Uterus (tissue), 4 donors: ENCODE measurements around the gene TPO. TPM values are rescaled to one million over a fixed set of nuclear protein-coding genes. Genes with fewer than 3 reads are reported as not detected.

Experiments used
- DNase-seq, 2 donors: peaks; one replicate each; pipeline ENCODE4 v3.0.0-alpha.2; 2019 to 2020
- H3K27ac ChIP-seq, 2 donors: fragments of 200-600 bp; sonication (generic); 1 replicate in 1 of 2; 2 replicates in 1 of 2; pipeline ENCODE4 v1.5.1; 2016 to 2018
- H3K27me3 ChIP-seq, 2 donors: fragments of 200-600 bp; sonication (generic); one replicate each; pipeline ENCODE4 v1.5.1; 2018 to 2019; ENCODE audit warnings: control low read depth in 1 of 2
- H3K36me3 ChIP-seq, 2 donors: fragments of 200-600 bp; sonication (generic); one replicate each; pipeline ENCODE4 v1.5.1; 2019; ENCODE audit warnings: control low read depth in 1 of 2
- H3K4me1 ChIP-seq, 2 donors: fragments of 200-600 bp; sonication (generic); one replicate each; pipeline ENCODE4 v1.5.1; 2018 to 2019; ENCODE audit warnings: control low read depth in 1 of 2
- H3K4me3 ChIP-seq, 2 donors: fragments of 200-600 bp; sonication (generic); 1 replicate in 1 of 2; 2 replicates in 1 of 2; pipeline ENCODE4 v1.5.1; 2018 to 2019; ENCODE audit warnings: mild to moderate bottlenecking in 1 of 2
- H3K9me3 ChIP-seq, 2 donors: fragments of 200-600 bp; sonication (generic); one replicate each; pipeline ENCODE4 v1.5.1; 2019; ENCODE audit warnings: control low read depth in 1 of 2
- POLR2A ChIP-seq, 2 donors: fragments of 450-650 bp; IDR thresholded peaks; one replicate each; pipeline ENCODE4 v1.6.1; 2016; ENCODE audit warnings: antibody characterized with exemption in 2 of 2, mild to moderate bottlenecking in 1 of 2, moderate library complexity in 1 of 2
- intact Hi-C: fragments of 100-400 bp; cut with DNase I; formaldehyde crosslinking; loops from one replicate; pipeline ENCODE4 v1.15.1; 2023; ENCODE audit warnings: low total_unique reads
- total RNA-seq, 4 donors: library from RNA; depleted of rRNA in 3 of 4; stranded (reverse); fragments of >200 nt in 3 of 4; gene quantifications; one replicate each; pipeline versions ENCODE4 v1.1.0 to v1.2.4, GENCODE V29; 2014 to 2023
- TF ChIP-seq, protein P1 (sequence below), 4 experiments: fragments of 200-600 bp in 2 of 4; fragments of 450-650 bp in 2 of 4; sonication (generic) in 2 of 4; IDR thresholded peaks; one replicate each; pipeline ENCODE4 v1.5.1; 2016 to 2019; ENCODE audit warnings: antibody characterized with exemption in 4 of 4, mild to moderate bottlenecking in 2 of 4, moderate library complexity in 1 of 4
- donor health status: DM: yes; HTN: yes; CAD: no.

TPO gene
- total RNA-seq, 4 donors from 2014 or later: 4.4 TPM; not detected in 3

GRCh38 chr2:1497122-1497611 is 83.9 kb downstream of the TPO start:
- Histone ChIP-seq H3K36me3 (no peaks in the 10 kb centered on the region), H3K27ac (no peak overlapping the region), H3K4me1 (no peaks in the 10 kb centered on the region), H3K27me3 (no peaks in the 10 kb centered on the region), H3K9me3 (no peaks in the 10 kb centered on the region), H3K4me3 (no peak overlapping the region)
- no peak for DNase-seq
- TF ChIP-seq, protein P1, sequence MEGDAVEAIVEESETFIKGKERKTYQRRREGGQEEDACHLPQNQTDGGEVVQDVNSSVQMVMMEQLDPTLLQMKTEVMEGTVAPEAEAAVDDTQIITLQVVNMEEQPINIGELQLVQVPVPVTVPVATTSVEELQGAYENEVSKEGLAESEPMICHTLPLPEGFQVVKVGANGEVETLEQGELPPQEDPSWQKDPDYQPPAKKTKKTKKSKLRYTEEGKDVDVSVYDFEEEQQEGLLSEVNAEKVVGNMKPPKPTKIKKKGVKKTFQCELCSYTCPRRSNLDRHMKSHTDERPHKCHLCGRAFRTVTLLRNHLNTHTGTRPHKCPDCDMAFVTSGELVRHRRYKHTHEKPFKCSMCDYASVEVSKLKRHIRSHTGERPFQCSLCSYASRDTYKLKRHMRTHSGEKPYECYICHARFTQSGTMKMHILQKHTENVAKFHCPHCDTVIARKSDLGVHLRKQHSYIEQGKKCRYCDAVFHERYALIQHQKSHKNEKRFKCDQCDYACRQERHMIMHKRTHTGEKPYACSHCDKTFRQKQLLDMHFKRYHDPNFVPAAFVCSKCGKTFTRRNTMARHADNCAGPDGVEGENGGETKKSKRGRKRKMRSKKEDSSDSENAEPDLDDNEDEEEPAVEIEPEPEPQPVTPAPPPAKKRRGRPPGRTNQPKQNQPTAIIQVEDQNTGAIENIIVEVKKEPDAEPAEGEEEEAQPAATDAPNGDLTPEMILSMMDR (IDR thresholded peaks at IDR 0.05): no peak
- no peak for TF ChIP-seq POLR2A (IDR thresholded peaks at IDR 0.05)
- intact Hi-C loops: no loop called here

GRCh38 chr2:1498176-1498575 is 84.9 kb downstream of the TPO start:
- Histone ChIP-seq H3K27me3 (no peaks in the 10 kb centered on the region), H3K27ac (no peak overlapping the region), H3K4me1 (no peaks in the 10 kb centered on the region), H3K36me3 (no peaks in the 10 kb centered on the region), H3K9me3 (no peaks in the 10 kb centered on the region), H3K4me3 (no peak overlapping the region)
- TF ChIP-seq, protein P1 (IDR thresholded peaks at IDR 0.05): no peak
- no peak for TF ChIP-seq POLR2A (IDR thresholded peaks at IDR 0.05)
- intact Hi-C loops: no loop called here
- no peak for DNase-seq

DNA sequence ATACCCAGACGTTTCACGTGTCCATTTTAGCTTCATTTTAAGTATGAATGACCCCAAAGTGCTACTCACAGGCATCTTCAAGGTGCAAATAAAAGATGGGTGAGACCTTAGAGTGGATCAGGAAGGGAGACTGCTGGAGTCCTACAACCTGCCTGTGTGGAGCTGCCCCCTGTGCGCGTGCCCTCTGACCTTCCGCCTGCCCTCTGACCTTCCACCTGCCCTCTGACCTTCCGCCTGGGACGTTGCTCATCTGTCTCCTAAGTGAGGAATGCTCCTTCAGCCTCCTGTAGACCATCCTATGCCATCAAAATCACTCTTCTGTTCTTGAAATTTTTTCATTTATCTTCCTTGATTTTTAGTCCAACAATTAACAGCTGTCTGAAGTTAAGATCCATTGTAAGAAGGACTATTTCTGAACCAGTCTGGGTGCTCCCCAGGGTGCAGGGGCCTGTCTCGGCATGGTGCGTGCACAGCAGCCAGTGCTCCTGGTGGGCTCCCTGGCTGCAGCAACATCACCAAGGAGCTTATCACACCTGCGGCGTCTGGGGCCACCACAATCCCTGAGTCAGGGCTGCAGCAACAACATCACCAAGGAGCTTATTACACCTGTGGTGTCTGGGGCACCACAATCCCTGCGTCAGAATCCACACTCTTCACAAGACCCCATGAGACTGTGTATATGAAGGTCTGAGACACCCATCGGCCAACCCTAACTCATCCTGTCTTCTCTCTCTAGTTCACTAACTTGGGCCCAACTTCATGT is 86.0 kb downstream of the TPO start:
- TF ChIP-seq, protein P1 (IDR thresholded peaks at IDR 0.05): no peak
- TF ChIP-seq POLR2A (IDR thresholded peaks at IDR 0.05): no peak
- no peaks in the 10 kb centered on the region for H3K9me3 ChIP-seq
- H3K4me3 ChIP-seq: no peak overlapping the region
- no peak overlapping the region for H3K27ac ChIP-seq
- no peak for DNase-seq
- H3K4me1 ChIP-seq: no peaks in the 10 kb centered on the region
- intact Hi-C loops: no loop called here
- no peaks in the 10 kb centered on the region for H3K27me3 ChIP-seq
- no peaks in the 10 kb centered on the region for H3K36me3 ChIP-seq

DNA sequence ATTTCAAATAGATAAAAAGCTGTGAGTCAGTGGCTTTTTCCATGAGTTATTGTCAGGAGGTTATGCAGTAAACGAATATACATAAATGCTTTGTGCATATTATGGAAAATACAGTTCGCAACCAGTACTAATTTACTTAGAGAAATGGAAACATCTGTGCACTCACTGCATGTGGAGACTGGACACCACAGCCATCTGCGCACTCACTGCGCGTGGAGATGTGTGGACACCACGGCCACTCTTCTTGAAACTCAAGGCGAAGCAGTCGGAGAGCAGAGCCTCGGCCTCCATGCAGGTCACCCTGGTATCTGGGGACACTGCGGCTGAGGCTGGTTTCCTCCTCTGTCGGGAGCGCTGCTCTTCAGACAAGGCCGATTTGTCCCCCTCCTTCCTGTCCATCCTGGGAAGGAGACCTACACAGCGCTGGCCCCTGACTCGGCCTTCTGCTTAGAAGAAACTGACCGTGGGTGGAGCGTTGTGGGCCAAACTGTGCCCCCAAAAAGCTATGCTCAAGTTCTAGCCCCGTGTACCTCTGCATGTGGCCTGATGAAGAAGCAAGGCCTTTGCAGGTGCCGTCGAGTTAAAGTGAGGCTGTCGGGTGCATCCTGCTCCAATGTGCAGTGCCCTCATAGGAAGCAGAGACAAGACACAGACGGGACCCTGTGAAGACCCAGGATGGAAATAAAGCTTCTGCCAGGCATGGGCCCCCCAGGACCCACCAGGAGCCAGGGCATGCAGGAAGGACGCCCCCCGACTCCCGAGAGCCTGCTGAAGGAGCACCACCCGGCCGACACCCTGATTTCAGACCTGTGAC is 88.0 kb downstream of the TPO start:
- Histone ChIP-seq H3K27ac (no peak overlapping the region), H3K9me3 (no peaks in the 10 kb centered on the region), H3K4me3 (no peak overlapping the region), H3K36me3 (no peaks in the 10 kb centered on the region), H3K27me3 (no peaks in the 10 kb centered on the region), H3K4me1 (no peaks in the 10 kb centered on the region)
- DNase-seq: no peak
- TF ChIP-seq, protein P1 (IDR thresholded peaks at IDR 0.05): no peak
- TF ChIP-seq POLR2A (IDR thresholded peaks at IDR 0.05): no peak
- intact Hi-C loops: no loop called here

- Histone ChIP-seq H3K36me3 (no peaks in the 10 kb centered on the region), H3K4me1 (no peaks in the 10 kb centered on the region), H3K9me3 (no peaks in the 10 kb centered on the region), H3K4me3 (no peak overlapping the region), H3K27me3 (no peaks in the 10 kb centered on the region), H3K27ac (no peak overlapping the region)
- intact Hi-C loops: no loop called here
- DNase-seq: no peak
- TF ChIP-seq, protein P1 (IDR thresholded peaks at IDR 0.05): no peak
- TF ChIP-seq POLR2A (IDR thresholded peaks at IDR 0.05): no peak
Measured at GRCh38 chr2:1501991-1502390, 88.7 kb downstream of the TPO start.
